GM21390 (cell line): ENCODE measurements around the gene PTPRG.

ENCODE experiments used
- ATAC-seq: cut with Tn5 transposase; IDR thresholded peaks from one replicate; pipeline ENCODE4 v1.9.1; 2021; ENCODE audit not compliant: unreplicated experiment

The PTPRG gene

GRCh38 chr3:62242831-62243509 is 681.6 kb downstream of the PTPRG start:
- ATAC-seq = no peak

GRCh38 chr3:62246094-62246493 is 684.7 kb downstream of the PTPRG start:
- no peak for ATAC-seq

- ATAC-seq = no peak
Observed at GRCh38 chr3:62246985-62247384, 685.6 kb downstream of the PTPRG start.

- ATAC-seq = no peak
Observed at GRCh38 chr3:62248734-62249483, 687.5 kb downstream of the PTPRG start.

GRCh38 chr3:62249484-62249776 is 688.1 kb downstream of the PTPRG start:
- ATAC-seq = no peak

GRCh38 chr3:62249855-62250543 is 688.6 kb downstream of the PTPRG start:
- no peak for ATAC-seq

GRCh38 chr3:62252438-62253157 is 691.2 kb downstream of the PTPRG start:
- no peak for ATAC-seq

GRCh38 chr3:62253971-62254370 is 692.6 kb downstream of the PTPRG start:
- ATAC-seq = no peak

- ATAC-seq = no peak
Observed at GRCh38 chr3:62255758-62256157, 694.4 kb downstream of the PTPRG start.

- ATAC-seq = no peak
Observed at GRCh38 chr3:62259924-62260323, 698.6 kb downstream of the PTPRG start.

GRCh38 chr3:62260655-62261054 is 699.3 kb downstream of the PTPRG start:
- ATAC-seq = no peak

- no peak for ATAC-seq
Observed at GRCh38 chr3:62261121-62261520, 699.8 kb downstream of the PTPRG start.

GRCh38 chr3:62261736-62262135 is 700.4 kb downstream of the PTPRG start:
- ATAC-seq = no peak

- ATAC-seq = no peak
Observed at GRCh38 chr3:62265528-62265927, 704.2 kb downstream of the PTPRG start.

- no peak for ATAC-seq
Observed at GRCh38 chr3:62266668-62267283, 705.4 kb downstream of the PTPRG start.

- no peak for ATAC-seq
Observed at GRCh38 chr3:62276658-62277180, 715.3 kb downstream of the PTPRG start.

- ATAC-seq = no peak
Observed at GRCh38 chr3:62277450-62277849, 716.1 kb downstream of the PTPRG start.

- no peak for ATAC-seq
Observed at GRCh38 chr3:62277986-62278385, 716.6 kb downstream of the PTPRG start.

GRCh38 chr3:62281726-62282125 is 720.4 kb downstream of the PTPRG start:
- ATAC-seq = no peak

GRCh38 chr3:62284442-62284841 is 723.1 kb downstream of the PTPRG start:
- ATAC-seq = no peak

- ATAC-seq = no peak
Observed at GRCh38 chr3:62287392-62287927, 726.1 kb downstream of the PTPRG start.
